Testis (tissue), 2 donors: Measurements from ENCODE around the gene VIM.
"Not testable (repeated sequence)": the region's sequence is repeated elsewhere in the genome, so short reads cannot be mapped to it uniquely, and the experiment has no call there.

Experiments used
- CTCF ChIP-seq, 3 experiments: fragments of 450-650 bp in 2 of 3; fragments of 200-600 bp in 1 of 3; sonication (generic) in 1 of 3; IDR thresholded peaks; one replicate each; pipeline ENCODE4 v1.5.1; 2016 to 2019; ENCODE audit warnings: antibody characterized with exemption in 3 of 3, mild to moderate bottlenecking in 2 of 3, moderate library complexity in 1 of 3
- POLR2A ChIP-seq: fragments of 450-650 bp; IDR thresholded peaks from one replicate; pipeline ENCODE4 v1.6.1; 2017; ENCODE audit warnings: antibody characterized with exemption, mild to moderate bottlenecking, moderate library complexity

GRCh38 chr10:17254543-17255050 is 26.6 kb downstream of the VIM start:
- not testable (repeated sequence) for TF ChIP-seq POLR2A; CTCF (IDR thresholded peaks at IDR 0.05)
